Body of pancreas (tissue), 4 donors: ENCODE data around the gene FUT9.
A peak's percentile ranks its signal among the peaks of the same experiment; 100 is the strongest.

Experiments used
- CTCF ChIP-seq, 7 experiments: fragments of 450-650 bp in 4 of 7; fragments of 200-600 bp in 3 of 7; sonication (generic) in 3 of 7; IDR thresholded peaks; one replicate each; pipeline ENCODE4 v1.5.1; 2016 to 2019; ENCODE audit warnings: antibody characterized with exemption in 7 of 7
- POLR2A ChIP-seq, 3 donors: fragments of 450-650 bp; IDR thresholded peaks; one replicate each; pipeline ENCODE4 v1.6.1; 2016; ENCODE audit warnings: antibody characterized with exemption in 3 of 3, mild to moderate bottlenecking in 2 of 3

- TF ChIP-seq CTCF (IDR thresholded peaks at IDR 0.05) (peak in 1 of 7 experiments; percentile 3), POLR2A (IDR thresholded peaks at IDR 0.05) (no peak)
Measured at GRCh38 chr6:96007663-96008062, 8.1 kb upstream of the FUT9 start.
